A549 (cell line): ENCODE measurements around the gene RPS14. TPM values are rescaled to one million over a fixed set of nuclear protein-coding genes. Genes with fewer than 3 reads are reported as not detected.

Experiments used
- ATAC-seq, 2 experiments: fragments of 200-7000 bp in 1 of 2; fragments of >200 bp in 1 of 2; cut with Nextera tagmentation in 1 of 2; cut with Tn5 transposase in 1 of 2; 3 replicates each; pipeline versions ENCODE4 v1.8.0 to v1.9.1; 2018 to 2020; ENCODE audit warnings: mild to moderate bottlenecking in 1 of 2, moderate library complexity in 1 of 2
- CTCF ChIA-PET: fragments of 300-600 bp; sonication (Branson Sonifier 250); formaldehyde crosslinking; extraction: SDS; loops from one replicate; lab custom pipeline; 2021; ENCODE audit warnings: antibody characterized with exemption, inconsistent platforms; lab: Yijun Ruan, JAX
- POLR2A ChIA-PET: fragments of 350-600 bp; formaldehyde crosslinking; extraction: SDS; loops from one replicate; lab custom pipeline; 2021; ENCODE audit warnings: antibody characterized with exemption, inconsistent platforms; lab: Yijun Ruan, JAX
- DNase-seq, 2 experiments: peaks; one replicate each; pipeline versions ENCODE4 v3.0.0 to v3.0.0-alpha.2; 2011 to 2016; ENCODE audit warnings: low read depth in 1 of 2, low spot score in 1 of 2
- FAIRE-seq: peaks from 2 replicates; lab custom pipeline; 2011; peaks lifted over from hg19 to GRCh38; lab: Jason Lieb, UNC
- H3K27ac ChIP-seq, 2 experiments: fragments of >200 bp; sonication (Bioruptor Twin); formaldehyde crosslinking; 3 replicates each; pipeline ENCODE4 v1.5.1; 2016 to 2017
- H3K4me1 ChIP-seq: fragments of >200 bp; sonication (Bioruptor Twin); formaldehyde crosslinking; 3 replicates; pipeline ENCODE4 v1.6.1; 2016
- H3K4me2 ChIP-seq: fragments of >200 bp; sonication (Bioruptor Twin); formaldehyde crosslinking; 3 replicates; pipeline ENCODE4 v1.6.1; 2016
- H3K4me3 ChIP-seq: fragments of >200 bp; sonication (Bioruptor Twin); formaldehyde crosslinking; 3 replicates; pipeline ENCODE4 v1.5.1; 2016
- H3K9me3 ChIP-seq: fragments of >200 bp; sonication (Bioruptor Twin); formaldehyde crosslinking; 3 replicates; pipeline ENCODE4 v1.6.1; 2016
- CBX2 ChIP-seq: fragments of 200-600 bp; sonication (generic); IDR thresholded peaks from 2 replicates; pipeline ENCODE4 v1.6.1; 2016; ENCODE audit warnings: low read depth, mild to moderate bottlenecking, borderline replicate concordance
- CEBPB ChIP-seq, 2 experiments: fragments of >200 bp in 1 of 2; sonication (Bioruptor Twin) in 1 of 2; formaldehyde crosslinking in 1 of 2; IDR thresholded peaks; 2 replicates each; pipeline ENCODE4 v1.6.1; 2012 to 2016
- EHF ChIP-seq: fragments of 250-450 bp; sonication (Bioruptor Pico); IDR thresholded peaks from 2 replicates; pipeline ENCODE4 v1.5.0; 2020; ENCODE audit warnings: mild to moderate bottlenecking
- EHMT2 ChIP-seq: fragments of 200-600 bp; sonication (generic); IDR thresholded peaks from 2 replicates; pipeline ENCODE4 v1.6.1; 2016; ENCODE audit warnings: antibody characterized with exemption, low read depth, mild to moderate bottlenecking, moderate library complexity
- FOSL2 ChIP-seq, 2 experiments: fragments of 450-650 bp in 1 of 2; fragments of >200 bp in 1 of 2; sonication (Bioruptor Twin) in 1 of 2; formaldehyde crosslinking; IDR thresholded peaks; 2 replicates each; pipeline versions ENCODE4 v1.5.0 to v1.6.1; 2016 to 2020; ENCODE audit warnings: mild to moderate bottlenecking in 1 of 2, moderate library complexity in 1 of 2
- HOXA7 ChIP-seq: fragments of 250-450 bp; sonication (Bioruptor Pico); IDR thresholded peaks from 2 replicates; pipeline ENCODE4 v1.5.0; 2020; ENCODE audit warnings: mild to moderate bottlenecking, moderate library complexity
- HOXB5 ChIP-seq: fragments of 250-450 bp; sonication (Bioruptor Pico); IDR thresholded peaks from 2 replicates; pipeline ENCODE4 v1.5.0; 2020; ENCODE audit warnings: mild to moderate bottlenecking, moderate library complexity
- NFE2L2 ChIP-seq: fragments of 150-350 bp; conservative IDR thresholded peaks from 2 replicates; pipeline ENCODE4 v1.6.1; 2014; ENCODE audit warnings: low read length
- NR3C1 ChIP-seq: fragments of >200 bp; sonication (Bioruptor Twin); formaldehyde crosslinking; IDR thresholded peaks from 3 replicates; pipeline ENCODE4 v1.6.1; 2017
- SMC3 ChIP-seq: fragments of >200 bp; sonication (Bioruptor Twin); formaldehyde crosslinking; IDR thresholded peaks from 3 replicates; pipeline ENCODE4 v1.6.1; 2018; ENCODE audit warnings: inconsistent platforms
- ZNF302 ChIP-seq: fragments of 250-450 bp; sonication (Bioruptor Pico); IDR thresholded peaks from 2 replicates; pipeline ENCODE4 v1.9.0; 2021; ENCODE audit warnings: inconsistent platforms, mild to moderate bottlenecking, moderate library complexity
- WGBS: methylation state at CpG from one replicate; pipeline ENCODE4 v1.1.6; 2017; ENCODE audit errors: missing lambda C conversion rate; 5-methylcytosine and 5-hydroxymethylcytosine counted together
- polyA plus RNA-seq, 4 experiments: library from polyadenylated mRNA; depleted of rRNA in 3 of 4; stranded (reverse); fragments of >200 nt; fragmentation: RNase III in 1 of 4; extraction: RNeasy Plus Mini Kit Qiagen cat#74134 plus additional on column Dnase treatment in 1 of 4; gene quantifications; 2 replicates in 3 of 4; 3 replicates in 1 of 4; pipeline ENCODE4 v1.2.3, GENCODE V29; 2011 to 2017
- TF ChIP-seq, protein P1 (sequence below): fragments of 250-450 bp; sonication (Bioruptor Pico); IDR thresholded peaks from 2 replicates; pipeline ENCODE4 v1.5.0; 2020; ENCODE audit warnings: low read depth, mild to moderate bottlenecking, moderate library complexity
- TF ChIP-seq, protein P2 (sequence below): fragments of >200 bp; sonication (Bioruptor Twin); formaldehyde crosslinking; IDR thresholded peaks from 3 replicates; pipeline ENCODE4 v1.5.1; 2016
- TF ChIP-seq, protein P3 (sequence below): IDR thresholded peaks from 2 replicates; pipeline ENCODE4 v1.6.1; 2012; ENCODE audit warnings: low read depth, borderline replicate concordance
- TF ChIP-seq, protein P4 (sequence below): fragments of 200-600 bp; sonication (generic); IDR thresholded peaks from 2 replicates; pipeline ENCODE4 v1.6.1; 2016; ENCODE audit warnings: antibody characterized with exemption, mild to moderate bottlenecking, moderate library complexity
- TF ChIP-seq, protein P5 (sequence below): fragments of 150-350 bp; IDR thresholded peaks from 2 replicates; pipeline ENCODE4 v1.6.1; 2014; ENCODE audit warnings: low read depth, mild to moderate bottlenecking, low read length
- TF ChIP-seq, protein P6 (sequence below): fragments of 450-650 bp; IDR thresholded peaks from 2 replicates; pipeline ENCODE4 v1.6.1; 2014; ENCODE audit warnings: antibody characterized with exemption

Gene RPS14
- polyA plus RNA-seq, 2 of the 4 experiments (the other 2 are of a cell fraction): 3,794 to 3,799 TPM

DNA sequence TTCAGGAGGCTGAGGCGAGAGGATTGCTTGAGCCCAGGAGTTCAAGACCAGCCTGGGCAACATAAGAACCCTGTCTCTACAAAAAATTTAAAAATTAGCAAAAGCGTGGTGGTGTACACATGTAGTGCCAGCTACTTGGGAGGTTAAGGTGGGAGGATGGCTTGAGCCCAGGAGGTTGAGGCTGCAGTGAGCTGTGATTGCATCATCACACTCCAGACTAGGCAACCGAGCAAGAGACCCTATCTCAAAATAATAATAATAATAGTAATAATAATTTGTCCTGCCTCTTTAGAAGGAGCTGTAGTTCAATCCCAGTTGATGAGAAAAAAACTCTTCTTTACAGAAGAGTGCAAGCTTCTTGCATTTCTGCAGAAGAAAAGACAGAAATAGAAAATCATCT, 26.8 kb downstream of the RPS14 start:
- CTCF ChIA-PET: interaction anchor here (0.6 to 2.1 kb wide), 4 partner anchors 13 to 786 kb away, joined by 3 to 8 read pairs (median 4); no protein-coding TSS in a partner anchor
- no peak overlapping the region for H3K4me3 ChIP-seq
- no peak overlapping the region for H3K4me2 ChIP-seq
- H3K27ac ChIP-seq: no peak overlapping the region
- POLR2A ChIA-PET: no interaction called here
- ATAC-seq: no peak
- TF ChIP-seq NFE2L2: no peak
- no peak for TF ChIP-seq HOXB5 (CRISPR knock-in tag)
- TF ChIP-seq, protein P1, sequence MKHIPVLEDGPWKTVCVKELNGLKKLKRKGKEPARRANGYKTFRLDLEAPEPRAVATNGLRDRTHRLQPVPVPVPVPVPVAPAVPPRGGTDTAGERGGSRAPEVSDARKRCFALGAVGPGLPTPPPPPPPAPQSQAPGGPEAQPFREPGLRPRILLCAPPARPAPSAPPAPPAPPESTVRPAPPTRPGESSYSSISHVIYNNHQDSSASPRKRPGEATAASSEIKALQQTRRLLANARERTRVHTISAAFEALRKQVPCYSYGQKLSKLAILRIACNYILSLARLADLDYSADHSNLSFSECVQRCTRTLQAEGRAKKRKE (CRISPR knock-in tag): no peak
- TF ChIP-seq, protein P2, sequence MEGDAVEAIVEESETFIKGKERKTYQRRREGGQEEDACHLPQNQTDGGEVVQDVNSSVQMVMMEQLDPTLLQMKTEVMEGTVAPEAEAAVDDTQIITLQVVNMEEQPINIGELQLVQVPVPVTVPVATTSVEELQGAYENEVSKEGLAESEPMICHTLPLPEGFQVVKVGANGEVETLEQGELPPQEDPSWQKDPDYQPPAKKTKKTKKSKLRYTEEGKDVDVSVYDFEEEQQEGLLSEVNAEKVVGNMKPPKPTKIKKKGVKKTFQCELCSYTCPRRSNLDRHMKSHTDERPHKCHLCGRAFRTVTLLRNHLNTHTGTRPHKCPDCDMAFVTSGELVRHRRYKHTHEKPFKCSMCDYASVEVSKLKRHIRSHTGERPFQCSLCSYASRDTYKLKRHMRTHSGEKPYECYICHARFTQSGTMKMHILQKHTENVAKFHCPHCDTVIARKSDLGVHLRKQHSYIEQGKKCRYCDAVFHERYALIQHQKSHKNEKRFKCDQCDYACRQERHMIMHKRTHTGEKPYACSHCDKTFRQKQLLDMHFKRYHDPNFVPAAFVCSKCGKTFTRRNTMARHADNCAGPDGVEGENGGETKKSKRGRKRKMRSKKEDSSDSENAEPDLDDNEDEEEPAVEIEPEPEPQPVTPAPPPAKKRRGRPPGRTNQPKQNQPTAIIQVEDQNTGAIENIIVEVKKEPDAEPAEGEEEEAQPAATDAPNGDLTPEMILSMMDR: no peak
- no peak for TF ChIP-seq NR3C1
- TF ChIP-seq, protein P3, sequence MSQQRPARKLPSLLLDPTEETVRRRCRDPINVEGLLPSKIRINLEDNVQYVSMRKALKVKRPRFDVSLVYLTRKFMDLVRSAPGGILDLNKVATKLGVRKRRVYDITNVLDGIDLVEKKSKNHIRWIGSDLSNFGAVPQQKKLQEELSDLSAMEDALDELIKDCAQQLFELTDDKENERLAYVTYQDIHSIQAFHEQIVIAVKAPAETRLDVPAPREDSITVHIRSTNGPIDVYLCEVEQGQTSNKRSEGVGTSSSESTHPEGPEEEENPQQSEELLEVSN: no peak
- no peak for TF ChIP-seq SMC3
- TF ChIP-seq CBX2: no peak
- TF ChIP-seq CEBPB (IDR thresholded peaks at IDR 0.05): no peak
- TF ChIP-seq EHMT2: no peak
- TF ChIP-seq, protein P4, sequence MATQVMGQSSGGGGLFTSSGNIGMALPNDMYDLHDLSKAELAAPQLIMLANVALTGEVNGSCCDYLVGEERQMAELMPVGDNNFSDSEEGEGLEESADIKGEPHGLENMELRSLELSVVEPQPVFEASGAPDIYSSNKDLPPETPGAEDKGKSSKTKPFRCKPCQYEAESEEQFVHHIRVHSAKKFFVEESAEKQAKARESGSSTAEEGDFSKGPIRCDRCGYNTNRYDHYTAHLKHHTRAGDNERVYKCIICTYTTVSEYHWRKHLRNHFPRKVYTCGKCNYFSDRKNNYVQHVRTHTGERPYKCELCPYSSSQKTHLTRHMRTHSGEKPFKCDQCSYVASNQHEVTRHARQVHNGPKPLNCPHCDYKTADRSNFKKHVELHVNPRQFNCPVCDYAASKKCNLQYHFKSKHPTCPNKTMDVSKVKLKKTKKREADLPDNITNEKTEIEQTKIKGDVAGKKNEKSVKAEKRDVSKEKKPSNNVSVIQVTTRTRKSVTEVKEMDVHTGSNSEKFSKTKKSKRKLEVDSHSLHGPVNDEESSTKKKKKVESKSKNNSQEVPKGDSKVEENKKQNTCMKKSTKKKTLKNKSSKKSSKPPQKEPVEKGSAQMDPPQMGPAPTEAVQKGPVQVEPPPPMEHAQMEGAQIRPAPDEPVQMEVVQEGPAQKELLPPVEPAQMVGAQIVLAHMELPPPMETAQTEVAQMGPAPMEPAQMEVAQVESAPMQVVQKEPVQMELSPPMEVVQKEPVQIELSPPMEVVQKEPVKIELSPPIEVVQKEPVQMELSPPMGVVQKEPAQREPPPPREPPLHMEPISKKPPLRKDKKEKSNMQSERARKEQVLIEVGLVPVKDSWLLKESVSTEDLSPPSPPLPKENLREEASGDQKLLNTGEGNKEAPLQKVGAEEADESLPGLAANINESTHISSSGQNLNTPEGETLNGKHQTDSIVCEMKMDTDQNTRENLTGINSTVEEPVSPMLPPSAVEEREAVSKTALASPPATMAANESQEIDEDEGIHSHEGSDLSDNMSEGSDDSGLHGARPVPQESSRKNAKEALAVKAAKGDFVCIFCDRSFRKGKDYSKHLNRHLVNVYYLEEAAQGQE: no peak
- no peak for TF ChIP-seq EHF (CRISPR knock-in tag)
- no peak for TF ChIP-seq FOSL2 (IDR thresholded peaks at IDR 0.05)
- no peak for TF ChIP-seq FOSL2 (CRISPR knock-in tag; IDR thresholded peaks at IDR 0.05)
- TF ChIP-seq, protein P5, sequence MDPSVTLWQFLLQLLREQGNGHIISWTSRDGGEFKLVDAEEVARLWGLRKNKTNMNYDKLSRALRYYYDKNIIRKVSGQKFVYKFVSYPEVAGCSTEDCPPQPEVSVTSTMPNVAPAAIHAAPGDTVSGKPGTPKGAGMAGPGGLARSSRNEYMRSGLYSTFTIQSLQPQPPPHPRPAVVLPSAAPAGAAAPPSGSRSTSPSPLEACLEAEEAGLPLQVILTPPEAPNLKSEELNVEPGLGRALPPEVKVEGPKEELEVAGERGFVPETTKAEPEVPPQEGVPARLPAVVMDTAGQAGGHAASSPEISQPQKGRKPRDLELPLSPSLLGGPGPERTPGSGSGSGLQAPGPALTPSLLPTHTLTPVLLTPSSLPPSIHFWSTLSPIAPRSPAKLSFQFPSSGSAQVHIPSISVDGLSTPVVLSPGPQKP: no peak
- no peak for TF ChIP-seq HOXA7 (CRISPR knock-in tag)
- TF ChIP-seq, protein P6, sequence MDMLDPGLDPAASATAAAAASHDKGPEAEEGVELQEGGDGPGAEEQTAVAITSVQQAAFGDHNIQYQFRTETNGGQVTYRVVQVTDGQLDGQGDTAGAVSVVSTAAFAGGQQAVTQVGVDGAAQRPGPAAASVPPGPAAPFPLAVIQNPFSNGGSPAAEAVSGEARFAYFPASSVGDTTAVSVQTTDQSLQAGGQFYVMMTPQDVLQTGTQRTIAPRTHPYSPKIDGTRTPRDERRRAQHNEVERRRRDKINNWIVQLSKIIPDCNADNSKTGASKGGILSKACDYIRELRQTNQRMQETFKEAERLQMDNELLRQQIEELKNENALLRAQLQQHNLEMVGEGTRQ: no peak
- no peak for TF ChIP-seq ZNF302 (CRISPR knock-in tag)
- H3K9me3 ChIP-seq: no peaks in the 10 kb centered on the region
- H3K4me1 ChIP-seq: no peaks in the 10 kb centered on the region
- no peak for FAIRE-seq
- DNase-seq: no peak
- WGBS: 24% methylated on average over 3 of the region's 3 CpGs
